Tibial nerve (tissue), 4 donors: ENCODE data around the gene FAM131B.

Source experiments
- CTCF ChIP-seq, 5 experiments: fragments of 200-600 bp in 3 of 5; fragments of 450-650 bp in 2 of 5; sonication (generic) in 3 of 5; IDR thresholded peaks; one replicate each; pipeline ENCODE4 v1.5.1; 2016 to 2019; ENCODE audit warnings: antibody characterized with exemption in 5 of 5, mild to moderate bottlenecking in 3 of 5, moderate library complexity in 2 of 5
- EP300 ChIP-seq, 2 donors: sonication (generic); formaldehyde crosslinking; IDR thresholded peaks; one replicate each; pipeline ENCODE4 v1.6.1; 2017; ENCODE audit warnings: antibody characterized with exemption in 2 of 2, mild to moderate bottlenecking in 1 of 2
- POLR2A ChIP-seq, 2 donors: fragments of 450-650 bp; IDR thresholded peaks; one replicate each; pipeline ENCODE4 v1.6.1; 2017; ENCODE audit warnings: antibody characterized with exemption in 2 of 2, mild to moderate bottlenecking in 2 of 2, moderate library complexity in 2 of 2

- TF ChIP-seq CTCF (IDR thresholded peaks at IDR 0.05): no peak
- TF ChIP-seq POLR2A (IDR thresholded peaks at IDR 0.05): no peak
- no peak for TF ChIP-seq EP300 (IDR thresholded peaks at IDR 0.05)
Observed at GRCh38 chr7:143354965-143355364, 7.5 kb downstream of the FAM131B start.
